ENCODE measurements around the gene FCGR3B.
"Not testable (repeated sequence)": the region's sequence is repeated elsewhere in the genome, so short reads cannot be mapped to it uniquely, and the experiment has no call there.

- TF ChIP-seq CTCF, POLR2A (IDR thresholded peaks at IDR 0.05): not testable (repeated sequence)
Measured at GRCh38 chr1:161616417-161616816, 14.6 kb downstream of the FCGR3B start.

Measured in gastroesophageal sphincter (tissue), 3 donors.